T-cell (primary cell): ENCODE measurements around the gene OGFOD1. TPM values are rescaled to one million over a fixed set of nuclear protein-coding genes. Genes with fewer than 3 reads are reported as not detected.
A peak's percentile ranks its signal among the peaks of the same experiment; 100 is the strongest.

Experiments
- ATAC-seq, 4 experiments: fragments of 200-7000 bp in 3 of 4; fragments of 150-1000 bp in 1 of 4; cut with Tn5 transposase; replicated peaks in 1 of 4; 1 replicate in 3 of 4; 2 replicates in 1 of 4; pipeline ENCODE4 v1.10.0; 2021; ENCODE audit warnings: moderate library complexity in 3 of 4, mild to moderate bottlenecking in 2 of 4, moderate number of reproducible peaks in 1 of 4
- CTCF ChIA-PET, 2 donors: fragments of 300-600 bp; sonication (Branson Sonifier 250); formaldehyde crosslinking; loops; one replicate each; lab custom pipeline; 2022; ENCODE audit warnings: antibody characterized with exemption in 2 of 2; lab: Charles Lee
- POLR2A ChIA-PET, 2 donors: fragments of 300-600 bp; sonication (Branson Sonifier 250); formaldehyde crosslinking; loops; one replicate each; lab custom pipeline; 2022; ENCODE audit warnings: antibody characterized with exemption in 2 of 2; lab: Charles Lee
- DNase-seq, 35 experiments: peaks; one replicate each; pipeline versions ENCODE4 v3.0.0 to v3.0.0-alpha.2; 2013 to 2023
- H3K27ac ChIP-seq: one replicate; pipeline ENCODE4 v1.5.1; 2013; ENCODE audit warnings: low read length
- H3K27me3 ChIP-seq, 2 experiments: replicated peaks in 1 of 2; 1 replicate in 1 of 2; 2 replicates in 1 of 2; pipeline versions ENCODE4 v1.6.1 to v1.7.0; 2013; ENCODE audit warnings: low read length in 1 of 2, mixed read lengths in 1 of 2; ENCODE audit not compliant: control insufficient read depth in 2 of 2, insufficient read depth in 2 of 2; ENCODE audit errors: extremely low read depth in 1 of 2
- H3K36me3 ChIP-seq, 2 donors: 1 replicate in 1 of 2; 2 replicates in 1 of 2; pipeline versions ENCODE4 v1.6.1 to v1.7.0; 2013; ENCODE audit warnings: low read length in 1 of 2; ENCODE audit not compliant: control insufficient read depth in 2 of 2, insufficient read depth in 1 of 2; ENCODE audit errors: extremely low read depth in 1 of 2
- H3K4me1 ChIP-seq, 2 experiments: 1 replicate in 1 of 2; 2 replicates in 1 of 2; pipeline versions ENCODE4 v1.6.1 to v1.7.0; 2013; ENCODE audit warnings: low read length in 2 of 2, mixed read lengths in 1 of 2; ENCODE audit not compliant: insufficient read depth in 2 of 2, control insufficient read depth in 1 of 2; ENCODE audit errors: extremely low read depth in 1 of 2
- H3K4me3 ChIP-seq, 2 donors: 1 replicate in 1 of 2; 2 replicates in 1 of 2; pipeline versions ENCODE4 v1.5.1 to v1.7.0; 2013; ENCODE audit warnings: mild to moderate bottlenecking in 2 of 2, low read length in 1 of 2, moderate library complexity in 1 of 2; ENCODE audit not compliant: control insufficient read depth in 1 of 2; ENCODE audit errors: extremely low read depth in 1 of 2
- H3K9me3 ChIP-seq: 2 replicates; pipeline ENCODE4 v1.7.0; 2013
- H3K27ac Mint-ChIP-seq, 2 donors: one replicate each; pipeline ENCODE4 v1.8.0; 2020 to 2021; ENCODE audit warnings: mild to moderate bottlenecking in 2 of 2, mixed read lengths in 2 of 2
- H3K27me3 Mint-ChIP-seq, 2 donors: one replicate each; pipeline ENCODE4 v1.8.0; 2021 to 2022; ENCODE audit warnings: mixed read lengths in 2 of 2
- H3K36me3 Mint-ChIP-seq: one replicate; pipeline ENCODE4 v1.8.0; 2021; ENCODE audit warnings: mixed read lengths
- H3K4me1 Mint-ChIP-seq, 3 donors: one replicate each; pipeline ENCODE4 v1.8.0; 2020 to 2022; ENCODE audit warnings: mixed read lengths in 3 of 3, mild to moderate bottlenecking in 1 of 3
- H3K4me3 Mint-ChIP-seq, 3 donors: one replicate each; pipeline ENCODE4 v1.8.0; 2020 to 2022; ENCODE audit warnings: mild to moderate bottlenecking in 3 of 3, mixed read lengths in 3 of 3, moderate library complexity in 3 of 3
- H3K9me3 Mint-ChIP-seq, 3 donors: one replicate each; pipeline ENCODE4 v1.8.0; 2020 to 2022; ENCODE audit warnings: mixed read lengths in 3 of 3
- WGBS: methylation state at CpG from one replicate; pipeline ENCODE4 v1.1.5; 2013; ENCODE audit warnings: missing lambda C conversion rate; ENCODE audit not compliant: insufficient coverage; 5-methylcytosine and 5-hydroxymethylcytosine counted together
- total RNA-seq, 35 experiments: library from RNA in 6 of 35; stranded (reverse) in 6 of 35; fragments of 120-200 nt in 1 of 35; gene quantifications; one replicate each; pipeline versions ENCODE4 v1.2.1 to v1.2.4 and lab custom pipeline; 2013 to 2026

The OGFOD1 gene
- total RNA-seq, 5 donors from 2014 or later (not counting 1 experiment from before 2014, with no cell fraction given) = 18.1 to 49.9 (median 47.5) TPM

GRCh38 chr16:56512025-56512424, 60.7 kb downstream of the OGFOD1 start:
- H3K36me3 ChIP-seq = peaks cover 5 to 48% of the 10 kb centered on the region in 2 donors
- peaks cover 39 to 44% (median 41%) of the 10 kb centered on the region in 3 donors for H3K4me1 Mint-ChIP-seq
- no peaks in the 10 kb centered on the region for H3K27me3 ChIP-seq
- no peak overlapping the region for H3K27ac Mint-ChIP-seq
- ATAC-seq (no peak), DNase-seq (no peak)
- H3K4me3 ChIP-seq = no peak overlapping the region
- H3K27ac ChIP-seq = no peak overlapping the region
- H3K4me1 ChIP-seq = peaks cover 0 to 2% of the 10 kb centered on the region in 2 experiments
- H3K9me3 Mint-ChIP-seq = no peaks in the 10 kb centered on the region
- WGBS = 100% methylated on average over 1 of the region's 1 CpG
- H3K27me3 Mint-ChIP-seq = no peaks in the 10 kb centered on the region
- no peaks in the 10 kb centered on the region for H3K9me3 ChIP-seq
- ChIA-PET POLR2A (no interaction called here), CTCF (interaction anchor here in 1 of 2 donors (0.8 kb wide), 1 partner anchor 50 kb away, joined by 5 read pairs; no protein-coding TSS in a partner anchor)
- H3K36me3 Mint-ChIP-seq = peaks cover 45% of the 10 kb centered on the region
- no peak overlapping the region for H3K4me3 Mint-ChIP-seq

GRCh38 chr16:56513091-56513490, 61.7 kb downstream of the OGFOD1 start:
- ChIA-PET POLR2A (no interaction called here), CTCF (interaction anchor here (0.5 to 3.0 kb wide), 6 partner anchors 16 to 1659 kb away, joined by 3 to 38 read pairs (median 5); no protein-coding TSS in a partner anchor)
- no peak for ATAC-seq
- WGBS = no CpG with 5 or more reads among the region's 2 CpGs
- H3K27ac Mint-ChIP-seq = no peak overlapping the region
- Histone ChIP-seq H3K4me3 (no peak overlapping the region), H3K36me3 (peaks cover 5 to 41% of the 10 kb centered on the region in 2 donors), H3K9me3 (no peaks in the 10 kb centered on the region), H3K4me1 (peaks cover 0 to 6% of the 10 kb centered on the region in 2 experiments), H3K27ac (no peak overlapping the region), H3K27me3 (no peaks in the 10 kb centered on the region)
- H3K4me1 Mint-ChIP-seq = peaks cover 47 to 55% (median 51%) of the 10 kb centered on the region in 3 donors
- no peaks in the 10 kb centered on the region for H3K9me3 Mint-ChIP-seq
- H3K27me3 Mint-ChIP-seq = no peaks in the 10 kb centered on the region
- peaks cover 38% of the 10 kb centered on the region for H3K36me3 Mint-ChIP-seq
- no peak for DNase-seq
- H3K4me3 Mint-ChIP-seq = no peak overlapping the region

GRCh38 chr16:56513972-56514371, 62.6 kb downstream of the OGFOD1 start:
- DNase-seq (peak in 33 of 35 experiments; percentile 8 to 71 (median 46)), ATAC-seq (peak; percentile 74 to 91 (median 86))
- Histone ChIP-seq H3K27me3 (no peaks in the 10 kb centered on the region), H3K9me3 (no peaks in the 10 kb centered on the region), H3K36me3 (peaks cover 5 to 32% of the 10 kb centered on the region in 2 donors), H3K4me3 (no peak overlapping the region), H3K27ac (no peak overlapping the region), H3K4me1 (peaks cover 0 to 12% of the 10 kb centered on the region in 2 experiments)
- H3K4me3 Mint-ChIP-seq = no peak overlapping the region
- peaks cover 53 to 63% (median 60%) of the 10 kb centered on the region in 3 donors for H3K4me1 Mint-ChIP-seq
- H3K27ac Mint-ChIP-seq = peak overlapping the region in 1 of 2 donors; percentile 12
- ChIA-PET POLR2A (no interaction called here), CTCF (interaction anchor here (0.6 to 3.0 kb wide), 9 partner anchors 9 to 279 kb away, joined by 3 to 38 read pairs (median 4); partner anchors contain the start of genes NUDT21 (in 1 of the 2) and OGFOD1 (in 1 of the 2))
- H3K27me3 Mint-ChIP-seq = no peaks in the 10 kb centered on the region
- peaks cover 35% of the 10 kb centered on the region for H3K36me3 Mint-ChIP-seq
- 82% methylated on average over 3 of the region's 3 CpGs for whole genome bisulfite sequencing
- H3K9me3 Mint-ChIP-seq = no peaks in the 10 kb centered on the region

- no peaks in the 10 kb centered on the region for H3K9me3 Mint-ChIP-seq
- H3K4me1 ChIP-seq = peaks cover 0 to 18% of the 10 kb centered on the region in 2 experiments
- ATAC-seq = no peak
- H3K4me3 Mint-ChIP-seq = no peak overlapping the region
- WGBS = 81% methylated on average over 2 of the region's 3 CpGs
- no peak overlapping the region for H3K4me3 ChIP-seq
- POLR2A ChIA-PET = no interaction called here
- peak overlapping the region in 1 of 2 donors; percentile 53 for H3K27ac Mint-ChIP-seq
- DNase-seq = no peak
- H3K27me3 ChIP-seq = no peaks in the 10 kb centered on the region
- CTCF ChIA-PET = interaction anchor here (0.9 to 3.0 kb wide), 4 partner anchors 10 to 279 kb away, joined by 3 to 38 read pairs (median 3); partner anchors contain the start of genes NUDT21 (in 1 of the 2) and OGFOD1 (in 1 of the 2)
- peaks cover 54 to 66% (median 62%) of the 10 kb centered on the region in 3 donors for H3K4me1 Mint-ChIP-seq
- H3K36me3 Mint-ChIP-seq = peaks cover 32% of the 10 kb centered on the region
- H3K27me3 Mint-ChIP-seq = no peaks in the 10 kb centered on the region
- no peak overlapping the region for H3K27ac ChIP-seq
- peaks cover 5 to 25% of the 10 kb centered on the region in 2 donors for H3K36me3 ChIP-seq
- no peaks in the 10 kb centered on the region for H3K9me3 ChIP-seq
Measured at GRCh38 chr16:56514845-56515244, 63.5 kb downstream of the OGFOD1 start.

GRCh38 chr16:56515665-56516064, 64.3 kb downstream of the OGFOD1 start:
- CTCF ChIA-PET = interaction anchor here (1.4 to 1.6 kb wide), 2 partner anchors 61 to 186 kb away, joined by 5 to 6 read pairs; no protein-coding TSS in a partner anchor
- H3K27ac Mint-ChIP-seq = peak overlapping the region in 1 of 2 donors; percentile 48
- Histone ChIP-seq H3K27ac (no peak overlapping the region), H3K36me3 (peaks cover 4 to 17% of the 10 kb centered on the region in 2 donors), H3K27me3 (no peaks in the 10 kb centered on the region), H3K4me1 (peaks cover 5 to 25% of the 10 kb centered on the region in 2 experiments), H3K9me3 (no peaks in the 10 kb centered on the region), H3K4me3 (no peak overlapping the region)
- no peaks in the 10 kb centered on the region for H3K27me3 Mint-ChIP-seq
- no peaks in the 10 kb centered on the region for H3K9me3 Mint-ChIP-seq
- POLR2A ChIA-PET = no interaction called here
- peaks cover 28% of the 10 kb centered on the region for H3K36me3 Mint-ChIP-seq
- peak overlapping the region in 1 of 3 donors; percentile 12 for H3K4me3 Mint-ChIP-seq
- 84% methylated on average over 6 of the region's 6 CpGs for WGBS
- no peak for DNase-seq
- H3K4me1 Mint-ChIP-seq = peaks cover 60 to 73% (median 69%) of the 10 kb centered on the region in 3 donors
- no peak for ATAC-seq

- H3K36me3 Mint-ChIP-seq = peaks cover 15% of the 10 kb centered on the region
- peaks cover 0 to 6% of the 10 kb centered on the region in 2 donors for H3K36me3 ChIP-seq
- ChIA-PET POLR2A (interaction anchor here in 1 of 2 donors (0.5 kb wide), 1 partner anchor 62 kb away, joined by 5 read pairs; no protein-coding TSS in a partner anchor), CTCF (interaction anchor here (0.6 to 2.1 kb wide), 6 partner anchors 12 to 334 kb away, joined by 3 to 17 read pairs (median 5); partner anchors contain the start of genes NUDT21 (in 1 of the 2) and OGFOD1 (in 1 of the 2))
- no peaks in the 10 kb centered on the region for H3K27me3 ChIP-seq
- peak overlapping the region in 2 of 3 donors; percentile 5 to 82 for H3K4me3 Mint-ChIP-seq
- no peak overlapping the region for H3K27ac ChIP-seq
- no peaks in the 10 kb centered on the region for H3K27me3 Mint-ChIP-seq
- no peaks in the 10 kb centered on the region for H3K9me3 Mint-ChIP-seq
- DNase-seq = no peak
- H3K27ac Mint-ChIP-seq = peak overlapping the region; percentile 7 to 53
- WGBS = 88% methylated on average over 2 of the region's 2 CpGs
- no peaks in the 10 kb centered on the region for H3K9me3 ChIP-seq
- ATAC-seq = no peak
- peaks cover 63 to 74% (median 66%) of the 10 kb centered on the region in 3 donors for H3K4me1 Mint-ChIP-seq
- H3K4me1 ChIP-seq = peaks cover 5 to 28% of the 10 kb centered on the region in 2 experiments
- H3K4me3 ChIP-seq = no peak overlapping the region
Measured at GRCh38 chr16:56517206-56517605, 65.9 kb downstream of the OGFOD1 start.
